Esophagus squamous epithelium (tissue), 5 donors: Measurements from ENCODE around the gene WDR37. TPM values are rescaled to one million over a fixed set of nuclear protein-coding genes. Genes with fewer than 3 reads are reported as not detected.

ENCODE experiments used
- DNase-seq: peaks from one replicate; lab custom pipeline; 2025; lab: John Stamatoyannopoulos, UW
- H3K27ac ChIP-seq, 4 donors: fragments of 200-600 bp; sonication (generic); one replicate each; pipeline ENCODE4 v1.5.1; 2016 to 2019; ENCODE audit warnings: mild to moderate bottlenecking in 1 of 4
- H3K27me3 ChIP-seq, 4 donors: fragments of 200-600 bp; sonication (generic); 1 replicate in 3 of 4; 2 replicates in 1 of 4; pipeline versions ENCODE4 v1.5.1 to v1.6.0; 2017 to 2021; ENCODE audit warnings: antibody characterized with exemption in 1 of 4
- H3K36me3 ChIP-seq, 3 donors: fragments of 200-600 bp; sonication (generic); one replicate each; pipeline ENCODE4 v1.5.1; 2016 to 2019
- H3K4me1 ChIP-seq, 3 donors: fragments of 200-600 bp; sonication (generic); one replicate each; pipeline ENCODE4 v1.5.1; 2017 to 2019
- H3K4me3 ChIP-seq, 4 donors: fragments of 200-600 bp; sonication (generic); 1 replicate in 3 of 4; 2 replicates in 1 of 4; pipeline ENCODE4 v1.5.1; 2016 to 2019; ENCODE audit warnings: mild to moderate bottlenecking in 2 of 4, moderate library complexity in 1 of 4
- H3K9me3 ChIP-seq, 3 donors: fragments of 200-600 bp; sonication (generic); one replicate each; pipeline ENCODE4 v1.5.1; 2016 to 2019
- CTCF ChIP-seq, 6 experiments: fragments of 450-650 bp in 4 of 6; fragments of 200-600 bp in 2 of 6; sonication (generic) in 2 of 6; IDR thresholded peaks; one replicate each; pipeline ENCODE4 v1.5.1; 2016 to 2019; ENCODE audit warnings: antibody characterized with exemption in 6 of 6, mild to moderate bottlenecking in 4 of 6, moderate library complexity in 4 of 6
- POLR2A ChIP-seq, 4 donors: fragments of 450-650 bp; IDR thresholded peaks; one replicate each; pipeline ENCODE4 v1.6.1; 2017; ENCODE audit warnings: antibody characterized with exemption in 4 of 4, mild to moderate bottlenecking in 4 of 4, moderate library complexity in 3 of 4
- WGBS, 2 donors: methylation state at CpG; one replicate each; pipeline ENCODE4 v1.1.5; 2018; 5-methylcytosine and 5-hydroxymethylcytosine counted together
- intact Hi-C: fragments of 100-400 bp; cut with DNase I; formaldehyde crosslinking; loops from one replicate; pipeline ENCODE4 v1.15.0; 2022
- total RNA-seq, 4 donors: library from RNA; depleted of rRNA; stranded (reverse); fragments of >200 nt; gene quantifications; one replicate each; pipeline ENCODE4 v1.1.0, GENCODE V29; 2016
- donor health status: DM: yes; HTN: yes; CAD: no.

Gene WDR37
- total RNA-seq, 4 donors from 2014 or later: 7.5 to 17.2 (median 11.3) TPM

DNA sequence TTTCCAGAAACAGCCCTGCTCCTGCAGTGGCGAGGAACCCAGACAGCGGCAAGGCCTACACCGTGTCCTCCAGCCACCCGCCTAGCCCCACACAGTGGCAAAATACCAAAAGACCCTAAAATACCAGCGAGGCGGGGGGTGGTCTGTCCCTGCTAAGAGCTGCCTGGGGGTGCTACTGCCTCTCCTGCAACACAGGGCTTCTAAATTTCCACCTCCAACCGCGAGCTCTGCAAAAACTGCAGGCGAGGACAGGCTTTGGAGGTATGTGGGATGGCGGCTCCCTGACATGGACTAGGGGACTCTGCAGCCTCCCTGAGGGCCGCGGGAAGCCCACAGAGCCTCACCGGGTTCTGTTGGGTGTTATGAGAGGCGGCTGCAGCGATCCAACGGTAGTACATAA lies 122.3 kb downstream of the WDR37 start:
- no peaks in the 10 kb centered on the region for H3K27me3 ChIP-seq
- H3K4me1 ChIP-seq: no peaks in the 10 kb centered on the region
- no peaks in the 10 kb centered on the region for H3K36me3 ChIP-seq
- H3K27ac ChIP-seq: no peak overlapping the region
- 85 to 93% methylated on average over 8 to 10 of the region's 16 CpGs for WGBS, 2 donors
- DNase-seq: no peak
- no peaks in the 10 kb centered on the region for H3K9me3 ChIP-seq
- H3K4me3 ChIP-seq: no peak overlapping the region
- TF ChIP-seq CTCF (IDR thresholded peaks at IDR 0.05) (no peak), POLR2A (IDR thresholded peaks at IDR 0.05) (no peak)
- intact Hi-C loops: no loop called here

GRCh38 chr10:1179346-1180070 lies 123.3 kb downstream of the WDR37 start:
- no peaks in the 10 kb centered on the region for H3K27me3 ChIP-seq
- H3K4me3 ChIP-seq: no peak overlapping the region
- intact Hi-C loops: no loop called here
- H3K36me3 ChIP-seq: no peaks in the 10 kb centered on the region
- no peak for DNase-seq
- no peak overlapping the region for H3K27ac ChIP-seq
- TF ChIP-seq CTCF (IDR thresholded peaks at IDR 0.05) (no peak), POLR2A (IDR thresholded peaks at IDR 0.05) (no peak)
- no peaks in the 10 kb centered on the region for H3K4me1 ChIP-seq
- no peaks in the 10 kb centered on the region for H3K9me3 ChIP-seq
- WGBS, 2 donors: 79 to 82% methylated on average over 19 of the region's 20 CpGs

GRCh38 chr10:1180071-1180730 lies 124.0 kb downstream of the WDR37 start:
- H3K4me3 ChIP-seq: no peak overlapping the region
- no peaks in the 10 kb centered on the region for H3K27me3 ChIP-seq
- no peak overlapping the region for H3K27ac ChIP-seq
- 77 to 79% methylated on average over 4 of the region's 16 CpGs for WGBS, 2 donors
- H3K36me3 ChIP-seq: no peaks in the 10 kb centered on the region
- intact Hi-C loops: no loop called here
- H3K9me3 ChIP-seq: no peaks in the 10 kb centered on the region
- DNase-seq: no peak
- no peak for TF ChIP-seq CTCF (IDR thresholded peaks at IDR 0.05)
- TF ChIP-seq POLR2A (IDR thresholded peaks at IDR 0.05): no peak
- H3K4me1 ChIP-seq: no peaks in the 10 kb centered on the region

GRCh38 chr10:1180836-1181235 lies 124.7 kb downstream of the WDR37 start:
- Histone ChIP-seq H3K4me1 (no peaks in the 10 kb centered on the region), H3K4me3 (no peak overlapping the region), H3K9me3 (no peaks in the 10 kb centered on the region), H3K36me3 (no peaks in the 10 kb centered on the region), H3K27me3 (no peaks in the 10 kb centered on the region), H3K27ac (no peak overlapping the region)
- TF ChIP-seq POLR2A (IDR thresholded peaks at IDR 0.05): no peak
- no peak for TF ChIP-seq CTCF (IDR thresholded peaks at IDR 0.05)
- WGBS, 2 donors: 88 to 98% methylated on average over 4 to 8 of the region's 11 CpGs
- DNase-seq: no peak
- intact Hi-C loops: no loop called here

Other genes with a start within 250 kb of the WDR37 start
- gene LARP4B, start 124.7 kb upstream of the WDR37 start, total RNA-seq: 10 to 100 TPM; 32.7 to 75.5 (median 63.4) TPM
- gene GTPBP4, start 68.0 kb upstream of the WDR37 start, total RNA-seq: 10 to 100 TPM; 10.2 to 35.1 (median 23.1) TPM
- not detected for gene IDI2, start 30.5 kb upstream of the WDR37 start, total RNA-seq
- gene IDI1, start 7.3 kb upstream of the WDR37 start, total RNA-seq: 10 to 100 TPM; 30.7 to 87.5 (median 59.9) TPM